HG03565 (cell line): Measurements from ENCODE around the gene GARRE1.
"Not testable (repeated sequence)": the region's sequence is repeated elsewhere in the genome, so short reads cannot be mapped to it uniquely, and the experiment has no call there.

ENCODE experiments used
- ATAC-seq: cut with Tn5 transposase; IDR thresholded peaks from one replicate; pipeline ENCODE4 v1.9.1; 2021; ENCODE audit warnings: mild to moderate bottlenecking, moderate library complexity; ENCODE audit not compliant: unreplicated experiment

GARRE1 gene, protein sequence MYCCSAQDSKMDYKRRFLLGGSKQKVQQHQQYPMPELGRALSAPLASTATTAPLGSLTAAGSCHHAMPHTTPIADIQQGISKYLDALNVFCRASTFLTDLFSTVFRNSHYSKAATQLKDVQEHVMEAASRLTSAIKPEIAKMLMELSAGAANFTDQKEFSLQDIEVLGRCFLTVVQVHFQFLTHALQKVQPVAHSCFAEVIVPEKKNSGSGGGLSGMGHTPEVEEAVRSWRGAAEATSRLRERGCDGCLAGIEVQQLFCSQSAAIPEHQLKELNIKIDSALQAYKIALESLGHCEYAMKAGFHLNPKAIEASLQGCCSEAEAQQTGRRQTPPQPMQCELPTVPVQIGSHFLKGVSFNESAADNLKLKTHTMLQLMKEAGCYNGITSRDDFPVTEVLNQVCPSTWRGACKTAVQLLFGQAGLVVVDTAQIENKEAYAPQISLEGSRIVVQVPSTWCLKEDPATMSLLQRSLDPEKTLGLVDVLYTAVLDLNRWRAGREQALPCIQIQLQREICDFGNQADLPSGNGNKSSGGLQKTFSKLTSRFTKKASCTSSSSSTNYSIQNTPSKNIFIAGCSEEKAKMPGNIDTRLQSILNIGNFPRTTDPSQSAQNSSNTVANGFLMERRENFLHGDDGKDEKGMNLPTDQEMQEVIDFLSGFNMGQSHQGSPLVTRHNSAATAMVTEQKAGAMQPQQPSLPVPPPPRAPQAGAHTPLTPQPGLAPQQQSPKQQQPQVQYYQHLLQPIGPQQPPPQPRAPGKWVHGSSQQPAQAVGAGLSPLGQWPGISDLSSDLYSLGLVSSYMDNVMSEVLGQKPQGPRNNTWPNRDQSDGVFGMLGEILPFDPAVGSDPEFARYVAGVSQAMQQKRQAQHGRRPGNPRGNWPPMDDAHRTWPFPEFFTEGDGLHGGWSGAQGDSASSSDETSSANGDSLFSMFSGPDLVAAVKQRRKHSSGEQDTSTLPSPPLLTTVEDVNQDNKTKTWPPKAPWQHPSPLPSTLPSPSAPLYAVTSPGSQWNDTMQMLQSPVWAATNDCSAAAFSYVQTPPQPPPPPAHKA (N-terminal part only)

DNA sequence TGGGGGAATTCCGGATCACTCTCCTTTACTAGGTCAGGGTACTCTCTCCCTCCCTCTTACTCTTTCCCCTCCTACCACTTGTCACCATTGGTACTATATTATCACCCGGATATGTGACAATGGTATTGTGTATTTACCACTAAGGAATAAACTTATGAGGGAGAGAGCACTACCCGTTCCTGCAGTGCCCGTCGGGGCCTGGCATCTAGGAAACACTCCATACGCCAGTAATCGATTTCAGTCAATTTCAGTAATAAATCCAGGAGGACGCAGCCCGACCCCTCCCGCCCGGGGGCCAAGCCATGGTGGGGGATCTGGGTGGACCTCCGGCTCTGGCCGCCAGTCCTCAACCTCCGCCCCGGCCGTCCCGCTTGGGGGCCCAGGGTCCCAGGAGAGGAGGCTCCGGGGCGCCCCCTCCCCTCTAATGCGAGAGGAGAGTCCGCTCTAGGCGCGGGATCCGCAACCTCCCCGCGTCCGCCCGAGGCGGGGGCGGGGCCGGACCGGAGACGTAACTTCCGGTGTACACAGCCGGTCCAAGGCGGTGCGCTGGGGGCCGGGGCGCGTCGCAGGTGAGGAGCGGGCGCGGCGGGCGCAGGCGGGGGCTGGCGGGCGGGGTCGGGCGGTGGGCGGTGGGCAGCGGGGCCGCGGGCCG, at the start of gene GARRE1:
GARRE1 (plus strand) TSS at position 509 of the 652 bp plus-strand sequence. CDS start 45,920 bp downstream, outside the sequence.
- ATAC-seq: peak; percentile 74

DNA sequence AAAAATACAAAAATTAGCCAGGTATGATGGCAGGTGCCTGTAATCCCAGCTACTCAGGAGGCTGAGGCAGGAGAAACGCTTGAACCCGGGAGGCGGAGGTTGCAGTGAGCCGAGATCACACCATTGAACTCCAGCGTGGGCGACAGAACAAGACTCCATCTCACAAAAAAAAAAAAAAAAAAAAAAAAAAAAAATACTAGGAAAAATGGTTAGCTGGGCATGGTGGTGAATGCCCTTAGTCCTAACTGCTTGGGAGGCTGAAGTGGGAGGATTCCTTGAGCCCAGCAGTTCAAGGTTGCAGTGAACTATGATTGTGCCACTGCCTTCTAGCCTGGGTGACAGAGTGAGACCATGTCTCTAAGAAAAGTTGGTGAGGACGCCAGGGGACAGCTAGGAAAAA, 49.0 kb upstream of the GARRE1 start:
- not testable (repeated sequence) for ATAC-seq

DNA sequence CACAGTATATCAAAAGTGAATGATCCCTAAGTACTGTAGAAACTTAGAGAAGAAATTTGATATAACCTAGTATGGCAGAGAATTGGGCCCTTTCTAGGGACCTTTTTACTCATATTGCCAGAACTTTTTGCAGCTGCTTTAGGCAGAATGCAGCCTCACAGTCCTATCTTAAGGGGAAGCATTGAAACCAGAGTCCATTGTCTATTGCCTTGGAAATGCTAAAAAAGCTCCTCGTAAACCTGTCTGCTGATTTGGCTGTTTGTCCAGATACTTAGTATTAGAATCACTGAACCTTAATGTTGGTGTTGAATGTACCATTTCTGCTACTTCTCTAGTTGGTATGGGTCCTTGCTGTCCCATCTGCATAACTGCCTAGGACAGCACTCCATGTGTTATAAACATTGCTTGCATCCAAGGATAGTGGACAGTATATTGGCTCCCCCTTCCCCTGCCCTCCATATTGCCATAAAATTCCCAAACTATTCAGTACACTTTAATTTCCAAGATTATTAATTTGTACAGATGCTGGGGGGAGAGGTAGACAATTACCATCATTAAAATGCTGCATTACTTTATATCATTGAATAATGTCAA, 46.0 kb upstream of the GARRE1 start:
- ATAC-seq: no peak

DNA sequence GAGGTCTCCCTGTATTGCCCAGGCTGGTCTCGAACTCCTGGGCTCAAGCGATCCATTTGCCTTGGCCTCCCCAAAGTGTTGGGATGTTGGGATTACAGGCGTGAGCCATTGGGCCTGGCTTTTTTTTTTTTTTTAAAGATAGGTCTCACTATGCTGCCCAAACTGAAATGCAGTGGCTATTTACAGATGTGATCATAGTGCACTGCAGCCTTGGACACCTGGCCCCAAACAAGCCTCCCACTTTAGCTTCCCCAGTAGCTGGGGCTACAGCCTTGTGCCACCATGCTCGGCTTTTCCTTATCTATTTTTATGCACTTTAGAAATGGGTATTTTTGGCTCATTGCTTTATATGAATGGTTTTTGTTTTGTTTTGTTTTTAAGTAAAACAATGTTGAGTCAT, 44.6 kb upstream of the GARRE1 start:
- ATAC-seq: no peak

DNA sequence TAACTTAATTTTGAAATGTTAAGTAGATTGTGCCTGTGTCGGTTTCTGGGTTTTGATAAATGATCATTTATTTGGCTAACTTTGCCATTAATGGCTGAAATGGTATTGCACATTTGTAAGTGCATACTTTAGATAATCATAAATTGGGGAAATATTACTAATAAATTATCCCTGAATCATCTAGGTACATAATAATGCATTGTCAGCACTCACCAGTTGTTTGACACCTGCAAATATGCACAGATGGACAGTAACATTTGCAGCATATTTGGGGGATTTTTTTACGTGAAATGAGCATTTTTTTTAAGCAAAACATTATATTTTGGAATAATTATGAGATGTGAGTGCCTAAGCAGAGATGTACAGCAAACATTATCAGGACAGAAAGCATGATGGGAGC, 41.1 kb upstream of the GARRE1 start:
- ATAC-seq: no peak

DNA sequence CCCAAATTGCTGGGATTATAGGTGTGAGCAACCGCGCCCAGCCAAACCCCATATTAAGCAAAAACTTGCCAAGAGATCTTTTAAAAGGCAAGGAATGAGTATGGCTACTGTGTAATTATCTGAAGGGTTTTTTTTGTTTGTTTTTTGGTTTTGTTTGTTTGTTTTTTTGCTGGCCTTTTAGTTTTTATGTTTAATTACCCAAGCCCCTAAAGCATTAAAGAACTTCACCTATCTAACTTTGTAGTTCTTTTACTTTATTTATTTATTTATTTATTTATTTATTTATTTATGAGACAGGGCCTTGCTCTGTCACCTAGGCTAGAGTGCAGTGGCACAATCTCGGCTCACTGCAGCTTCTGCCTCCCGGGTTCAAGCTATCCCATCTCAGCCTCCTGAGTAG, 40.3 kb upstream of the GARRE1 start:
- no peak for ATAC-seq

DNA sequence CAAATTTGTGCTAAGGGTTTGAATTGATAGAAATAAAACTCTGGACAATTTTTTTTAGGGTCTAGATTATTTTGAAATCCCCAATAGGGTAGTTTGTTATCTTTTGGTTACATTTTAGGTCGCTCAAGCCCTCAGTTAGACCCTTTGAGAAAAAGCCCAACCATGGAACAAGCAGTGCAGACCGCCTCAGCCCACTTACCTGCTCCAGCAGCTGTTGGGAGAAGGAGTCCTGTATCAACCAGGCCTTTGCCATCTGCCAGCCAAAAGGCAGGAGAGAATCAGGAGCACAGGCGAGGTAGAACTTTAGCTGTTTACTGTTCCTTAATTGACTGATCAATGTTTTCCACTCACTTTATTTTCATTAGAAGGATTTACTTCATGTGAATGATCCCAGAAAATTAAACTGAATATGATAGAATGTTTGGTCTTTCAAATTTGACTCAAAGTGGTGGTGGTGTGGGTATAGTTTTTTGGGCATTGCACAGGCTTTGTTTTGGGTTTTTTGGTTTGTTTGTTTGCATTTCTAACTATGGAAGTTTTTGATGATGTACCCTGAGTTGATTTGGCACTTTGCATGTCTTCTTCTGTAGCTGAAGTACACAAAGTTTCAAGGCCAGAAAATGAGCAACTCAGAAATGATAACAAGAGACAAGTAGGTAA, 39.2 kb upstream of the GARRE1 start:
- ATAC-seq: no peak

DNA sequence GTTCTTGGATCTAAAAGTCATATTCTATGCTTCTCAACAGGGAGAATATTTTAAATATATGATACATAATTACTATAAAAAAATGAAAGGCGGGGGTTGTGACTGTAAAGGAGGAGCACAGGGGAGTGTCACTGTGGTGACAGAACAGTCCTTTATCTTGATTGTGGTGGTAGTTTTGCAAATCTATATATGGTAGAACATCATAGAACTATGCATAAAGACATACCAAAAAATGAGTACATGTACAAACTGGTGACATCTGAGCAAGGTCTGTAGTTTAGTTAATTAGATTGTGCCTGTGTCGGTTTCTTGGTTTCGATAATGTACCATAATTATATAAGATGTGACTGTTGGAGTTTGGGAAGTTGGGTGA, 38.7 kb upstream of the GARRE1 start:
- no peak for ATAC-seq

DNA sequence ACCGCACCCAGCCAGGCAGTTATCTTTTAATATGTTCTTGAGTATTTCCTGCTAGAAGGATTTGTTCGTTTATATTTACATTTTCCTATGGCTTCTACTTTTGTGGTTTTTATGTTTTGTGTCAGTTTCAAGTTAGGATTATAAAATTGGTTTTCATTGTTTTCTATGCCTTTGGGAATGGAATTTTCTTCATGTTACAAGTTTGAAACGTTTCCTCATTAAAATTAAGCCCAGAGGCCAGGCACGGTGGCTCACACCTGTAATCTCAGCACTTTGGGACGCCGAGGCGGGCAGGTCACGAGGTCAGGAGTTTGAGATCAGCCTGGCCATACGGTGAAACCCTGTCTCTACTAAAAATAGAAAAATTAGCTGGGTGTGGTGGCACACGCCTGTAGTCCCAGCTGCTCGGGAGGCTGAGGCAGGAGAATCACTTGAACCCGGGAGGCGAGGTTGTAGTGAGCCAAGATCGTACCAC, 37.6 kb upstream of the GARRE1 start:
- not testable (repeated sequence) for ATAC-seq

DNA sequence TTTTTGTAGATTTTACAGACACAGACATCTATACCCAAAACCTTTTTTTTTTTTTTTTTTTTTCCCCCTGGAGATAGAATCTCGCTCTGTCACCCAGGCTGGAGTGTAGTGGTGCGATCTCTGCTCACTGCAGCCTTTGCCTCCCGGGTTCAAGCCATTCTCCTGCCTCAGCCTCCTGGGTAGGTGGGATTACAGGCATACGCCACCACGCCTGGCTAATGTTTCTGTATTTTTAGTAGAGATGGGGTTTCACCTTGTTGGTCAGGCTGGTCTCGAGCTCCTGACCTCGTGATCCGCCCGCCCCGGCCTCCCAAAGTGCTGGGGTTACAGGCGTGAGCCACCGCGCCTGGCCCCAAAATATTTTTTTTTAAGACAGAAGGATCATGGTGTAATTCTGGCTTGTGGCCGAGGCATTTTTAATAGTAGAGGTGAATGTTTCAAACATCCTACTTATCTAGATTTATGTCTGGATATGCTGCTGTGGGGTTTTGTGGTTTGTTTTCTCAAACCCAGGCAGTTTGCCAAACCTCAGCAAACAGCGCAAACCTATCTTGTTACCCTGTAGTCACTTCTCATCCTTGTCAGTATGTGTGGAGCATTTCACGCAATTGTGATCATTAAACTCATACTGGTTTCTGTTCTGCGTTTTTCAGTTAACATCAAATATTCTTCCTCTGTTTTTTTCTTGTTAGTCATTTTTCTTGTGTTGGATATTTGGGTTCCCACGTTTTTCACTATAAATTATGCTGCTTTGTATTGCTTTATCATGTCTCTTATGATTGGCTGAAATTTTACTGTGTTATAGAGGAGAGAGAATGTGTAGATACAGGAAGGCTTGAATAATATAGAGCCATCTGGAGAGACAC, 36.2 kb upstream of the GARRE1 start:
- ATAC-seq: peak; percentile 53

DNA sequence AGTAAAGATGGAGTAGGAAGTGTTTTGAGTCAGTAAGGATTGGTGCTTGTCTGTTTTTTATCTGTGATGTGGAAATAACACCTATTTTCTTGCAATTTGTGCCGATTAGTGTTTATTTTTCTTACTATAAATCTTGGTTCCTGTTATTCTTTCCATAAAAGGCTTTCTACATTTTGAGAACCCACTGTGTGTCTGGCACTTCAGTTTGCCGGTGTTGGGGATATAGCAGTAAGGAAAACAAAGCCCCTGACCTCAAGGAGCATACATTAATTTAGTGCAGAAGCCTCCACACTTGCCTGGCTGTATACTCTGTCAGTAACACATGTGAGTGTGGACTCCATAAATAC, 35.6 kb upstream of the GARRE1 start:
- ATAC-seq: no peak

DNA sequence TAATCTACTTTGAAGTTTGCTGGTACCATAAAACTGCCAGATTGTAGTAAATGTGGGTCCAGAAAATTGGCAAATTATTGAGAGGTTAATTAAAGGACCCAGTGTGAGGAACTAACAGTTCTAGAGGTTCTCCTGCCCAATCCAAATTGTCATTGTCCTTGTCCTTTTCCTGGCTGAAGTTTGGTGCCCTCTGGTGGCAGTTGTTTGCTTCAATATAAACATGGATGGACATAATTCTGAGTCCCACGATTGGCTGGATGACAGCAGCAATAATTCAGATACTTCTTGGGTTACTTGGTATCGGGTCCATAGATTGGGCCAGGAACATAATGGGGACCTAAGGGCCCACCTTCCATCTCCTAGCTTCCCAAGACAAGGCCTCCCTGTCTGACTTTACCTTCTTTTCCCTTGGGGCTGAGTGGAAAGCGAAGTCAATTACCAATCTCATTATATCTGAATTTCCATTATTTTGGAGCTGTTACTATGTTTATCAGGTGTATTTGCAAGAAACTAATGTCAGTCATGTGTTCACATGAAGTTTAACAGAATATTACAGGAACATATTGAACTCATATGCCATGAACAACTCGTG, 33.8 kb upstream of the GARRE1 start:
- no peak for ATAC-seq

DNA sequence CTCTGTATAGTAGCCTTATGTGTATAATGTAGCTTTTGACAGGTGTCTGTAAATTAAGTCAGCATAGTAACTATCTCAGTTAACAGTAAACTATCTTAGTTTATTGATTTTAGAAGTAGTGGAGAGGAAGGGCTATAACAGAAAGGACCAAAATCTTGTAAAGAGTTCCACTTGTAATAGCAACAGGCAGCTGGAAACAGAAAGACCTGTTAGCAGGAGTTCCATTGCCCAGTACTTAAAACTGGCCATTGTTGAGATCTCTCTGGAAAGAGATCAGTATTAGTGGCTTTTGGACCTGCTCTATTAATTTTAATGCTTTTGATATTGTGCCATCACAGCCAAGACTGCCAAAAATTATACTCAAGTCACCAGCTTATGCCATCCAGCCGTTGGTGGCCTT, 32.0 kb upstream of the GARRE1 start:
- ATAC-seq: no peak

DNA sequence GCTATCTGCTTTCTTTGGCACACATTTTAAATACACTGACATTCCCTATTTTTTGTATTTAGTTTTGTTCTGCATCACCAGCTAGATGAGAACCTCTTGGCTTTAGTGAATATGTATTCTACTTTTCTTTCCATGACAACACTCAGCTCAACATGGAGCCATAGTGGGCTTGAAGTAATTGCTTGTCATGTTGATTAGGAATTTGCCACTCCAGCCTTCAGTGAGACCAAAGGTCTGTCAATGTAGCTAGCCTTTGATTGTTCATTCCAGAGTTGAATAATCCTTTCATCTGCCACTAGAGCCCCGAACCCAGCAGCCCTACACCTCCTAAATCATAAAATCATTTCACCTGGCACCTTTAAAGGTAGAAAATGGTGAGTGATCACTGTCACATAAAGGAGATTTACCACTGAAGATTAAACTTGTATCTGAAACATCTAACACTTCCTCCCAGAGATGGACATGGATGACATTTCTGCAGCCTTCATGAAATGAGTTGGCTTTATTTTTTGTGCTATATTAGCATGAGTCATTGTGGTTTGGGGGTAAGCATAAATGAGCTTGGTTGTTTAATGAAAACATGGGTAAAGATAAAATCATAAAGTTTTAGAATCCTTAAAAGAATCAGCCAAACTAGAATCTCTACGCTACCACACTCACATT, 29.2 kb upstream of the GARRE1 start:
- no peak for ATAC-seq

DNA sequence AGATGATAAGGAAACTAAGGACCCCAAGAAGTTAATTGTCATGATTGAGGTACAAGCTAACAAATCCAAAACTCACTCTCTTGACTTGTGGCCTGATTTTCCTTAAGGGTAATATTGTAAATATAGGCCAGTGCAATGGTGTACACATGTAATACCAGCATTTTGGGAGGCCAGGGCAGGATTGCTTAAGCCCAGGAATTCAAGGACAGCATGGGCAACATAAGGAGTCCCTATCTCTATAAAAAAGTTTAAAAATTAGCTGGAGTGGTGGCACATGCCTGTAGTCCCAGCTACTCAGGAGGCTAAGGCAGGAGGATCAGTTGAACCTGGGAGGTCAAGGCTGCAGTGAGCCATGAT, 28.7 kb upstream of the GARRE1 start:
- no peak for ATAC-seq

DNA sequence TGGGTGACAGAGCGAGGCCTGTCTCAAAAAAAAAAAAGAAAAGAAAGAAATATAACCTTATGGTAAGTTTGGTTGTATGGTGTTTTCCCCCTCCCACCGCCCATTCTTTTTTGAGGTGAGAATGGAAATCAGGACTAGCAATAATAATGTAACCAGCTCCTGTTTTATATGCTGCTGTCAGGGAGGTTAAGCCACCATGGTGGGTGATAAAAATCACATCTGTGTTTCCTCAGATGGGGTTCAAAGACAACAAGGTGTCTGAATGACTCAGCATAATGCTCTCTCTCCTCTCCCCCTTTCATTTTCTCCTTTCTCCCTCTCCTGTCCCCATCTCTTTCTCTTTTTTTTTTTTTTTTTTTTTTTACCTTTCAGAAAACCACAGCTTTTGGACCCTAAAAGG, 28.3 kb upstream of the GARRE1 start:
- no peak for ATAC-seq

DNA sequence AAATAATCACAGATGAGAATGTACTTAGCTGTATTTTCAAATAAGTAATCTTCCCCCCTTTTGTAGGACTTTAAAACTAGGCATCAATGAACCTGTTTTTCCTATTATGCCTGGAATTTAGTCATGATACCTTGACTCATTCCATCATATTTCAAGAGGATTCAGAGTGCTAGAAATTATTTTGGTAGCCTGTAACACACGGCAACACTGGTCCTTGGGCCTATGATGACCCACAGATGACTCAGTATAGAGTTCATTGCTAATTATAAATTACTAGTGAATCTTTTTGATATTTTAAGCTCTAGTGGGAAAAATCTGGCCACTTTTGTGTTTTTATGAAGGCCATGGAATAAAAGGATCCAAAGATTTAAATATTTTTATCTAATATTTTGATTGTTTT, 26.0 kb upstream of the GARRE1 start:
- no peak for ATAC-seq

DNA sequence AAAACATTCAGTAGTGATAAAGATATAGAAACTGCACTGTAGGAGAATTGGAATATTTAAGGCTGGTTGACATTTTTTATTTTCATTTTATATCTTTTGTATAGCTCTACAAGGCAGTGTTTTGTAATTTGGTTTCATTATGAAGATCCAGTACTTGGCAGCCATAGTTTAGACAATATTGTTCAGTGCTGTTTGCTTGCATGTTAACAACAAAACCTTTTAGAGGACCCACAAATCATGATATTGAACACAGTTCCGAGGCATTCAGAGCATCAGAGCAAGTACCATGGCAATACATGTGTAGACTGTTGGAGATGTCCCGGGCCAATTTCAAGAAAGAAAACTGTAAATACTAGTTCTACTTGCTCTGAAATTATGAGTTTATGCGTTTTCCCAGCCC, 25.6 kb upstream of the GARRE1 start:
- no peak for ATAC-seq

DNA sequence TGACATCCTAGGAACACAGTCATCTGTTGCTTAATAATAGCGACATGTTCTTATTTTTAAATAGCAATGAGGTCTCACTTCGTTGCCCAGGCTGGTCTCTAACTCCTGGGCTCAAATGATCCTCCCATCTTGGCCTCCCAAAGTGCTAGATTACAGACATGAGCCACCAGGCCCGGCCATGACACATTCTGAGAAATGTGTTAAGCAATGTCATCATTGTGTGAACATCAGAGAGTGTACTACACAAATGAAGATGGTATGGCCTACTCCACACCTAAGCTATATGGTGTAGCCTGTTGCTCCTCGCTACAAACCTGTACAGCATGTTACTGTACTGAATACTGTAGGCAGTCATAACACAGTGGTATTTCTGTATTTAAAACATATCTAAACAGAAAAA, 24.6 kb upstream of the GARRE1 start:
- no peak for ATAC-seq
